22Rv1 (cell line): Measurements from ENCODE around the gene ATXN1.
"Not testable (repeated sequence)": the region's sequence is repeated elsewhere in the genome, so short reads cannot be mapped to it uniquely, and the experiment has no call there.

ENCODE experiments used
- H3K27ac ChIP-seq: fragments of 450-650 bp; 2 replicates; pipeline ENCODE4 v1.5.1; 2017
- ZFX ChIP-seq: fragments of 450-650 bp; IDR thresholded peaks from 2 replicates; pipeline ENCODE4 v1.6.1; 2017; ENCODE audit warnings: antibody characterized with exemption, borderline replicate concordance
- TF ChIP-seq, protein P1 (sequence below): fragments of 450-650 bp; IDR thresholded peaks from 2 replicates; pipeline ENCODE4 v1.5.1; 2017; ENCODE audit warnings: mild to moderate bottlenecking

The ATXN1 gene

DNA sequence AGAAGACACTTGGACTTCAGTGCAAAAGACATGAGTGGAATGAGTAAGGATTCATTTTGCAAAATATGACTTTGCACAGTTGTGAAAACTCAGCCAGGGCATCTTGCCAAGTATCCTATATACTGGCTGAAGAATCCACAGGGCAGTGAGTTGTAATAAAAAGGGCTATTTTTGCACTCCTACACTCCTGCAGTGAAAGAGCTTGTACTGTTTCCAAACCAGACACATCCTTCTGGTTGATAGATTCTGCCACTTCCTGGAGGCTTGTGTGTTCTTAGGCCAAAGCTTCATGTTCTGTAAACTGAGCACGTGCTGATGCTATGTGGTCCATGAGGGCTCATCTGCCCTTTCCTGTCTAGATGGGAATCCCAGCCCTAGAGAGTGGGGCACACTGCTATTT is 488.0 kb downstream of the ATXN1 start:
- TF ChIP-seq, protein P1, sequence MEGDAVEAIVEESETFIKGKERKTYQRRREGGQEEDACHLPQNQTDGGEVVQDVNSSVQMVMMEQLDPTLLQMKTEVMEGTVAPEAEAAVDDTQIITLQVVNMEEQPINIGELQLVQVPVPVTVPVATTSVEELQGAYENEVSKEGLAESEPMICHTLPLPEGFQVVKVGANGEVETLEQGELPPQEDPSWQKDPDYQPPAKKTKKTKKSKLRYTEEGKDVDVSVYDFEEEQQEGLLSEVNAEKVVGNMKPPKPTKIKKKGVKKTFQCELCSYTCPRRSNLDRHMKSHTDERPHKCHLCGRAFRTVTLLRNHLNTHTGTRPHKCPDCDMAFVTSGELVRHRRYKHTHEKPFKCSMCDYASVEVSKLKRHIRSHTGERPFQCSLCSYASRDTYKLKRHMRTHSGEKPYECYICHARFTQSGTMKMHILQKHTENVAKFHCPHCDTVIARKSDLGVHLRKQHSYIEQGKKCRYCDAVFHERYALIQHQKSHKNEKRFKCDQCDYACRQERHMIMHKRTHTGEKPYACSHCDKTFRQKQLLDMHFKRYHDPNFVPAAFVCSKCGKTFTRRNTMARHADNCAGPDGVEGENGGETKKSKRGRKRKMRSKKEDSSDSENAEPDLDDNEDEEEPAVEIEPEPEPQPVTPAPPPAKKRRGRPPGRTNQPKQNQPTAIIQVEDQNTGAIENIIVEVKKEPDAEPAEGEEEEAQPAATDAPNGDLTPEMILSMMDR: no peak
- no peak for TF ChIP-seq ZFX
- no peak overlapping the region for H3K27ac ChIP-seq

DNA sequence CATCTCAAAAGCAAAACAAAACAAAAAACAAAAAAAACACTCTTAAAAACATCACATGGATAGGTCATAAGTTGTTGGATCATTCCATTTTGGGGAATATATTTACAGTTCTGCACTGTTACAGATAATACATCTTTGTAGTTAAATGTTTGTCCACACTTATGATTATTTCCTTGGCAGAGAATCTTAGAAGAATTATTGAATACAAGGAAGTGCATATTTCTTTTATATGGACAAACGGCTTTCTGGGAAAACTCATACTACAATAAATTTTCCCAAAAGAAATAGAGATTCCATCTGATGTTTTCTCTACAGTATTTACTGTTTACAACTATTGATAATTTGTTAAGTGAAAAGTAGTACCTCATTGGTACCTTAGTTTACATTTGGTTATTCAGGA is 489.1 kb downstream of the ATXN1 start:
- TF ChIP-seq, protein P1: no peak
- no peak for TF ChIP-seq ZFX
- no peak overlapping the region for H3K27ac ChIP-seq

DNA sequence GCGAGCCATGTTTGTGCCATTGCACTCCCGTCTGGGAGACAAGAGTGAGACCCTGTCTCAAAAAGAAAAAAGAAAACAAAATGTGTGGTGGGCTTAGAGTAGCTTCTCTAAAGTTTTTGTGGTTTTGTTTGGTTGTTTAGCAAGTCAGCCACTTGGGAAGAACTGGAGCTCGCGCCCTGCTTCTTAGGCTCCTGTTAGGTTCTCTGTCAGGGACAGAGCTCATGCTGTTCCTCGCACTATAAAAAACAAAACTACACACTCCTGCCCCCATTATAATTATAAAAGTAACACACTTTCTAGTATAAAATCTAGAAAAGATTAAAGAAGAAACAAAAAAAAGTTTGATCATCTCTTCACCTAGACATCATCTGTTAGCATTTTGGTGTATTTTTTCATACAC is 489.8 kb downstream of the ATXN1 start:
- H3K27ac ChIP-seq: no peak overlapping the region
- no peak for TF ChIP-seq ZFX
- TF ChIP-seq, protein P1: no peak

DNA sequence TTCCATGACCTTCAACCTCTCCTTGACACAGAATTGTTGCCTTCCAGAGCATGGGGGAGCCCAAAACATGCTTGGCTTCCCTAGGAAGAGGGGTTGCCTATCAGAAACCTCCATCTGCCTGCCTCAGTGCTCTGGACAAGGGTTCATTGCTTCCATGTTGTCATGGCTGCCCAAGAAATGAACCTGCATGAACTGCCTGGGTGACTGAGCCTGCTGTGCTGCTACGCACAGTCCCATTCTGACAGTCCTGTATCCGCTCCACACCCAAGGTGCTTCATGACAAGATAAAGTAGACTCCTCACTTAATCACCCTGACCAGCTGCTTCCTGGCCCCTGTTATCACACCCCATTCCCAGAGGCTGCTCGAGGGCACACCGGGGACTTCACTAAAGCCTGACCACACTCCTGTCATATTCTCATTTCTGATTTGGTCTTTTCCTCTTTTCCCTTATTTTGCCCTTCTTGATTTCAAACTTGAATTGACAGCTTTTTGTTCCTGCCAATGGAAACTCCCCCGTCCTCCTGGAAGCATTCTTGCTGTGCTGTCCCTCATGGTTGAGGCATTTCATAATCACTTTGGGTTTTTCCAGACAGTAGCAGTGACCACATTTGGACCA is 491.0 kb downstream of the ATXN1 start:
- H3K27ac ChIP-seq: no peak overlapping the region
- TF ChIP-seq, protein P1: no peak
- no peak for TF ChIP-seq ZFX

DNA sequence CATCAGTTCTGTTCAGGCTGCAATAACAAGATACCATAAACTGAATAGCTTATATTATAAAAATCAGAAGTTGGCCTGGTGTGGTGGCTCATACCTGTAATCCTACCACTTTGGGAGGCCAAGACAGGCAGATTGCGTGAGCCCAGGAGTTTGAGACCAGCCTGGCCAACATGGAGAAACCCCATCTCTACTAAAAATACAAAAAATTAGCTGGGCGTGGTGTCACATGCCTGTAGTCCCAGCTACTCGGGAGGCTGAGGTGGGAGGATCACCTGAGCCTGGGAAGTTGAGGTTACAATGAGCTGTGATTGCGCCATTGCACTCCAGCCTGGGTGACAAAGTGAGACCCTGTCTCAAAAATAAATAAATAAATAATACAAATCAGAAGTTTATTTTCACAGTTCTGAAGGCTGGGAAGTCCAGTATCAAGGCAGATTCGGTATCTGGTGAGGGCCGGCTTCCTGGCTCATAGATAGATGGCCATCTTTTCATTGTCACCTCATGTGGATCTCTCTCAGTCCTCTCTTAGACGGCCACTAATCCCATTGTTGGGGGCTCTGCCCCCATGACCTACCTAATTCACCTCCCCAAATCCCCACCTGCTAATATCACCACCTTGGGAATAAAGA is 491.7 kb downstream of the ATXN1 start:
- not testable (repeated sequence) for H3K27ac ChIP-seq

DNA sequence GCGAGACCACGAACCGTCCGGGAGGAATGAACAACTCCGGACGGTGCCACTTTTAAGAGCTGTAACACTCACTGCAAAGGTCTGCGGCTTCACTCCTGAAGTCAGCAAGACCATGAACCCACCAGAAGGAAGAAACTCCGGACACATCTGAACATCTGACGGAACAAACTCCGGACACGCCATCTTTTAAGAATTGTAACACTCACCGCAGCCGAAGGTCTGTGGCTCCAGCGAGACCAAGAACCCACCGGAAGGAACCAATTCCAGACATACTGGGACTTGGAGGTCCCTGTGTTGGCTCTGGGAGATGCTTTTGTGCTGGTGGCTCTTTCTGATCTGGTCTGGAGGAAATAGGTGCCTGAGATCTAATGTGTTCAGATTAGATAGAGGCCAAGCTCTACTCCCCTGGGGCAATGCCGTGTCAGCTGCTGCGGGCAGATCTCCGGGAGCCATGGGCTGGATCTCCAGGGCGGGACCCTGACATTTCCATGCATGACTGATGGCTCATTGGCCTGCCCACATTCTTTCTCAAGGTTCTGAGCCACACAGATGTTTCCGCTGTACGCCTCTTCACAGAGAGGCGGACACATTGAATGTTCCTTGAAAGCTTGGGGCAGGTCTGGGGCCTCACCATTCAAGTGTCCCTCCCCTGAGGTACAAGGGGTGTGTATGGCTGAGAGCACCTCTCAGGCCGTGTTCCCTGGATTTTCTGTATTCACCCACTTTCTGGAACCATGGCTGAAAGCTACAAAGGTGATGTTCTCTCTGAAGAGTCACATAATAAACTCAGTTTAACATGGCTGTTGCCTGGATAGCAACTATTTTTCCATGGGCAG is 493.6 kb downstream of the ATXN1 start:
- no peak overlapping the region for H3K27ac ChIP-seq
- TF ChIP-seq ZFX: no peak
- TF ChIP-seq, protein P1: no peak

DNA sequence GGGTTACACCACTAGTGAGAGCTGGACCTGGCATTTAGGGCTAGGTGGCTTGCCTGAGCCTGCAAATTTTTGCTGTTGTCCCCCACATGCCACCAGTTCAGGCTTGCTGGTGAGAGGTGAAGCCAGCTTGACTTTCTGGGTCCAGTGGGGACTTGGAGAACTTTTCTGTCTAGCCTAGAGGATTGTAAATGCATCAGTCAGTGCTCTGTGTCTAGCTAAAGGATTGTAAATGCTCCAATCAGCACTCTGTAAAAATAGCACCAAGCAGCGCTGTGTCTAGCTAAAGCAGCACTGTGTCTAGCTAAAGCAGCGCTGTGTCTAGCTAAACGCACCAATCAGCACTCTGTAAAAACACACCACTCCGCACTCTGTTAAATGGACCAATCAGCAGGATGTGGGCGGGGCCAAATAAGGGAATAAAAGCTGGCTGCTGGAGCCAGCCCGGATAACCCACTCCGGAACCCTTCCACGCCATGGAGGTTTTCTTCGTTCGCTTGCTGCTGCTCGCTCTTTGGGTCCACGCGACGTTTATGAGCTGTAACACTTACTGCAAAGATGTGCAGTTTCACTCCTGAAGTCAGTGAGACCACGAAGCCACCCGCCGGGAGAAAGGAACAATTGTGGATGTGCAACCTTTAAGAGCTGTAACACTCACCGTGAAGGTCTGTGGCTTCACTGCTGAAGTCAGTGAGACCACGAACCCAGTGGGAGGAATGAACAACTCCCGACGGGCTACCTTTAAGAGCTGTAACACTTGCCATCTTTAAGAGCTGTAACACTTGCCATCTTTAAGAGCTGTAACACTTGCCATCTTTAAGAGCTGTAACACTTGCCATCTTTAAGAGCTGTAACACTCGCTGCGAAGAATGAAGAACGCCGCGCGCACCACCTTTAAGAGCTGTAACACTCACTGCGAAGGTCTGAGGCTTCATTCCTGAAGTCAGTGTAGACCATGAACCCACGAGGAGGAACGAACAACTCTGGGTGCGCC is 495.6 kb downstream of the ATXN1 start:
- TF ChIP-seq, protein P1: no peak
- TF ChIP-seq ZFX: no peak

More for the DNA sequence above, 495.6 kb downstream of the ATXN1 start:
- no peak overlapping the region for H3K27ac ChIP-seq
